SKM-1 (cell line): ENCODE measurements around the gene PIP5K1C.
"Not testable (repeated sequence)": the region's sequence is repeated elsewhere in the genome, so short reads cannot be mapped to it uniquely, and the experiment has no call there.

Experiments
- DNase-seq: peaks from one replicate; lab custom pipeline; 2025; ENCODE audit not compliant: unreplicated experiment; lab: John Stamatoyannopoulos, UW

The PIP5K1C gene

GRCh38 chr19:3661284-3662238, 38.7 kb downstream of the PIP5K1C start:
- DNase-seq: no peak

- no peak for DNase-seq
These were observed 39.6 kb downstream of the PIP5K1C start for GRCh38 chr19:3660493-3661219.

GRCh38 chr19:3659746-3660112, 40.5 kb downstream of the PIP5K1C start:
- no peak for DNase-seq

GRCh38 chr19:3658870-3659745, 41.2 kb downstream of the PIP5K1C start:
- no peak for DNase-seq

GRCh38 chr19:3658004-3658869, 42.0 kb downstream of the PIP5K1C start:
- no peak for DNase-seq

GRCh38 chr19:3657395-3657769, 42.9 kb downstream of the PIP5K1C start:
- no peak for DNase-seq

- DNase-seq: no peak
These were observed 43.4 kb downstream of the PIP5K1C start for GRCh38 chr19:3656747-3657394.

GRCh38 chr19:3656073-3656746, 44.1 kb downstream of the PIP5K1C start:
- no peak for DNase-seq

- DNase-seq: no peak
These were observed 44.7 kb downstream of the PIP5K1C start for GRCh38 chr19:3655402-3656072.

- no peak for DNase-seq
These were observed 46.3 kb downstream of the PIP5K1C start for GRCh38 chr19:3653865-3654513.

- no peak for DNase-seq
These were observed 47.0 kb downstream of the PIP5K1C start for GRCh38 chr19:3653081-3653795.

GRCh38 chr19:3652422-3652821, 47.8 kb downstream of the PIP5K1C start:
- DNase-seq: no peak

- DNase-seq: no peak
These were observed 48.6 kb downstream of the PIP5K1C start for GRCh38 chr19:3651684-3652083.

GRCh38 chr19:3649888-3650287, 50.4 kb downstream of the PIP5K1C start:
- DNase-seq: no peak

- no peak for DNase-seq
These were observed 52.0 kb downstream of the PIP5K1C start for GRCh38 chr19:3648037-3648905.

GRCh38 chr19:3647102-3647501, 53.2 kb downstream of the PIP5K1C start:
- DNase-seq: not testable (repeated sequence)
